OCI-LY3 (cell line): ENCODE results near the gene NEMP1.

Source experiments
- H2AFZ ChIP-seq: fragments of 200-600, 300-600 bp; shearing (Covaris generic); 2 replicates; pipeline ENCODE4 v1.6.0; 2014; ENCODE audit warnings: antibody characterized with exemption, low read depth, low read length
- H3K27ac ChIP-seq: fragments of 200-600, 300-600 bp; sonication (generic); 2 replicates; pipeline ENCODE4 v1.5.1; 2014; ENCODE audit warnings: mild to moderate bottlenecking, low read length, moderate library complexity, mixed read lengths
- H3K27me3 ChIP-seq: fragments of 200-600, 300-600 bp; sonication (generic); 2 replicates; pipeline ENCODE4 v1.6.1; 2014; ENCODE audit warnings: low read depth, low read length, mixed read lengths
- H3K36me3 ChIP-seq: fragments of 200-600, 300-600 bp; sonication (generic); replicated peaks from 2 replicates; pipeline ENCODE3; 2014; ENCODE audit warnings: low read depth, low read length, mixed read lengths
- H3K4me1 ChIP-seq: fragments of 300-600, 200-600 bp; sonication (generic); 2 replicates; pipeline ENCODE4 v1.6.1; 2014; ENCODE audit warnings: low read length, mixed read lengths
- H3K4me2 ChIP-seq: fragments of 200-600, 300-600 bp; sonication (generic); 2 replicates; pipeline ENCODE4 v1.6.1; 2014; ENCODE audit warnings: low read length, mixed read lengths
- H3K4me3 ChIP-seq: fragments of 300-600, 200-600 bp; sonication (generic); 2 replicates; pipeline ENCODE4 v1.5.1; 2014; ENCODE audit warnings: antibody characterized with exemption, mild to moderate bottlenecking, low read length, moderate library complexity
- H3K79me2 ChIP-seq: fragments of 300-600, 200-600 bp; shearing (Covaris generic); 2 replicates; pipeline ENCODE4 v1.6.1; 2014; ENCODE audit warnings: mild to moderate bottlenecking, low read length, mixed read lengths
- H3K9ac ChIP-seq: fragments of 300-600, 200-600 bp; shearing (Covaris generic); 2 replicates; pipeline ENCODE4 v1.6.0; 2014; ENCODE audit warnings: mild to moderate bottlenecking, low read length, moderate library complexity
- H3K9me3 ChIP-seq: fragments of 200-600, 300-600 bp; shearing (Covaris generic); 2 replicates; pipeline ENCODE4 v1.6.1; 2014; ENCODE audit warnings: low read length, mixed read lengths; ENCODE audit not compliant: insufficient read depth
- H4K20me1 ChIP-seq: fragments of 200-600, 300-600 bp; sonication (generic); 2 replicates; pipeline ENCODE4 v1.6.1; 2016; ENCODE audit warnings: low read length, mixed read lengths; ENCODE audit not compliant: insufficient read depth
- EZH2phosphoT487 ChIP-seq: fragments of 200-600 bp; shearing (Covaris generic); IDR thresholded peaks from 2 replicates; pipeline ENCODE4 v1.6.1; 2018; ENCODE audit warnings: antibody characterized with exemption, mixed run types, low read depth
- TF ChIP-seq, protein P1 (sequence below): fragments of 200-600, 300-600 bp; sonication (generic); IDR thresholded peaks from 2 replicates; pipeline ENCODE4 v1.5.1; 2014; ENCODE audit warnings: antibody characterized with exemption, low read length, low read depth

The NEMP1 gene

DNA sequence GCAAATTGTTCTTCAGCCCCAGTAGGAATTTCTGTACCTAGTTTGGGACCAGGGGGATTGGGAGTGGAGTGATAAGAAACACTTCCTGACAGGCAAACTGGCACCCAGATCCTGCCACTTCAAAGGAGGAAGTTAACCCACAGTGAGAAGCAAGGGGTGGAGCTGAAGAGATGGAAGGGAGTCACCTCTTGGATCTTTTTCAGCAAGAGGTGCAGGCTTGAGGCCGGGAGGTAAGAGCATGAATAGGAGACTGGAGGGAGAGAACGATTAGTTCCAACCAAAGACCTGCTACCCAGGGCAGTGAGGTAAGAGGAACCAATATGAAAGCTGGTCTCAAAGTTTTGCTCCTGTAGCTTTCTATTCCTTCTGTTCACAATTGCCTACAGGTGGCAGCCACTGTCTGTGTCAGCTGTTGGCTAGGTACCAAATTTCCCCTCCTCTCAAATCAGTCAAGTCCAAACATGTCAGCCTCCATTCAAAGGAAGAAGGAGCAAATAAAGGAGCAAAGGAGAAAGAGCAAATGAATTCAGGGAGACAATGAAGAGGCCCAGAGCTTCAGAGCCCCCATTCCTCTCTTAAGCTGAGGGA lies 47.4 kb downstream of the NEMP1 start:
- H2AFZ ChIP-seq: peak overlapping the region; percentile 97
- H3K27me3 ChIP-seq: no peaks in the 10 kb centered on the region
- peak overlapping the region; percentile 22; the same call in 1 of the 2 replicates for H3K9ac ChIP-seq

DNA sequence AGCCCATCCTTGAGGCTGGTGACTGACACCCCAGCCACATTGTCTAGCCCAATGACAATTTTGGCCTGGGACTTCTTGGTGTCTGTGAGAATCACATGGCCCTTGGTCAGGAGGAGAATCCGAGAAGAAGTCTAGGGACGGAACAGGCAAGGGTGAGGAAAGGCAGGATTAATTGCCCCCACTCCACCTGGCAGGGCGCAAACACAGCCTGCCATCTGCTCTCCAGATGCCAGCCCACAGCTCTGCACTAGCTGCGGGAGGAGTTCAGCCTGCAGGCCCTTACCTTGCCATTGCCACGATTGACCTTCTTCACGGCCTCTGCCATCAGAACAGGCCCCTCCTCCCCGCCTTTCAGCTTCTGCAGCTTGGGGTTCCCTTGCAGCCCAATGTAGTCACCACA lies 49.1 kb downstream of the NEMP1 start:
- Histone ChIP-seq H2AFZ (no peak overlapping the region), H3K4me3 (no peak overlapping the region), H3K4me1 (peaks cover 23% of the 10 kb centered on the region), H3K27me3 (no peaks in the 10 kb centered on the region), H3K9ac (no peak overlapping the region), H4K20me1 (no peaks in the 10 kb centered on the region), H3K9me3 (no peaks in the 10 kb centered on the region), H3K4me2 (no peak overlapping the region), H3K27ac (no peak overlapping the region), H3K36me3 (no peaks in the 10 kb centered on the region), H3K79me2 (no peaks in the 10 kb centered on the region)
- TF ChIP-seq, protein P1, sequence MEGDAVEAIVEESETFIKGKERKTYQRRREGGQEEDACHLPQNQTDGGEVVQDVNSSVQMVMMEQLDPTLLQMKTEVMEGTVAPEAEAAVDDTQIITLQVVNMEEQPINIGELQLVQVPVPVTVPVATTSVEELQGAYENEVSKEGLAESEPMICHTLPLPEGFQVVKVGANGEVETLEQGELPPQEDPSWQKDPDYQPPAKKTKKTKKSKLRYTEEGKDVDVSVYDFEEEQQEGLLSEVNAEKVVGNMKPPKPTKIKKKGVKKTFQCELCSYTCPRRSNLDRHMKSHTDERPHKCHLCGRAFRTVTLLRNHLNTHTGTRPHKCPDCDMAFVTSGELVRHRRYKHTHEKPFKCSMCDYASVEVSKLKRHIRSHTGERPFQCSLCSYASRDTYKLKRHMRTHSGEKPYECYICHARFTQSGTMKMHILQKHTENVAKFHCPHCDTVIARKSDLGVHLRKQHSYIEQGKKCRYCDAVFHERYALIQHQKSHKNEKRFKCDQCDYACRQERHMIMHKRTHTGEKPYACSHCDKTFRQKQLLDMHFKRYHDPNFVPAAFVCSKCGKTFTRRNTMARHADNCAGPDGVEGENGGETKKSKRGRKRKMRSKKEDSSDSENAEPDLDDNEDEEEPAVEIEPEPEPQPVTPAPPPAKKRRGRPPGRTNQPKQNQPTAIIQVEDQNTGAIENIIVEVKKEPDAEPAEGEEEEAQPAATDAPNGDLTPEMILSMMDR: no peak
- TF ChIP-seq EZH2phosphoT487: no peak

More for the DNA sequence above, 47.4 kb downstream of the NEMP1 start:
- H3K4me2 ChIP-seq: peak overlapping the region; percentile 45
- no peaks in the 10 kb centered on the region for H4K20me1 ChIP-seq
- no peaks in the 10 kb centered on the region for H3K36me3 ChIP-seq
- no peak overlapping the region for H3K4me3 ChIP-seq
- H3K4me1 ChIP-seq: peaks cover 23% of the 10 kb centered on the region
- TF ChIP-seq, protein P1: peak; percentile 42
- no peak for TF ChIP-seq EZH2phosphoT487
- no peak overlapping the region for H3K27ac ChIP-seq
- no peaks in the 10 kb centered on the region for H3K9me3 ChIP-seq
- no peaks in the 10 kb centered on the region for H3K79me2 ChIP-seq

DNA sequence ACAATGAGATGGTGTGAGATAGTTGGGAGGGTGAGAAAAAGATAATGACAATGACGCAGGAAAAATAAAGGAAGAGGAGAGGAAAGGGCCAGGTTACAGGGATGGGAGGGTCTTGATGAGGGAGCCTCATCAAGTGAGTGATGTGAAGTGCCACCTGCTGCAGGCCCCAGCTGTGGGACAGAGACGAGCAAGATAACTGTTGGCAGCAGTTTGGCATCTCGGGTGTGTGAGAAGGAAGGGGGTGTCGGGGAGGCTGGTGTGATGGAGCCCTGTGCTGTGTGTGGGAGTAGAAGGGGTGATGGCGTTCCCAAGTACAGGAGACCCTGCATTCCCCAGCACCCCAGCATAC lies 50.8 kb downstream of the NEMP1 start:
- Histone ChIP-seq H3K36me3 (no peaks in the 10 kb centered on the region), H3K27me3 (no peaks in the 10 kb centered on the region), H2AFZ (peak overlapping the region; percentile 43; the same call in 1 of the 2 replicates), H3K4me2 (no peak overlapping the region), H3K9ac (no peak overlapping the region), H3K27ac (no peak overlapping the region), H3K79me2 (no peaks in the 10 kb centered on the region), H3K4me1 (peaks cover 23% of the 10 kb centered on the region), H4K20me1 (no peaks in the 10 kb centered on the region), H3K9me3 (no peaks in the 10 kb centered on the region), H3K4me3 (no peak overlapping the region)
- TF ChIP-seq, protein P1: no peak
- no peak for TF ChIP-seq EZH2phosphoT487

DNA sequence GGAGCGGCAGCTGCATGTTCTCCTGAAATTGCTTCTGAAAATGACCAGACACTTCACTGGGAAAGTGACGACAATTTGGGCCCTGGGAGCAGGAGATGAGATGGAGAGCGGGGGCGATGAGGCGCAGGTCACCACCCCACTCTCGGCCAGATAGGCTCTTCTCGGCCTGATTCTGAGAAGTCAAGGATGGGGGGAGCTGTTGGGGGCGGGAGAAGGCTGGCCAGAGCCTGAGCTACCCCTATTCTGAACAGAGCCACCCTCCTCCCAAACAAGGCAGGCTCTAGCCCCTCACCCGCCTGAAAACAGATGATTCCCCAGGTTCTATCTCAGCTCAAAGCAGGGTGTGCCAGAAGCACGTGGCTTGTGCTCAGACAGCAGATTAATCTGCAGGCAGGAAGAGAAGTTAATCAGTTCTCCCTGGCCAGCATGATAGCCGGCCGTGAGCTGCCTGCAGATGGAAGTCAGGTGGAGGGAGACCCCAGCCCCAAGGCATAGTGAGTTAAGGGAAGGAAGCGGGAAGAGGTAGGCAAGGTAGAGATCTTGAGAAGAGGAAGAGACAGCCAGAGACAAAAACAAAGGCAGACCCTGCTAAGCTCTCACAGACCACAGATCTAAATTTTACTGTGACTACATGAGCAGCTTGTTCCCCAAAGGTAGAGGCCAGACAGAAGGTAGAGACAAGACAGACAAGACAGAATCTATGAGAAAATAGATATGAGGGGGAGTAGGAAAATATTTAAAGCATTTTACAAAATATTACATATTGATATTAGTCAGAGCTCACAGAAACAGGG lies 51.4 kb downstream of the NEMP1 start:
- H3K9me3 ChIP-seq: no peaks in the 10 kb centered on the region
- no peak overlapping the region for H3K4me3 ChIP-seq
- no peaks in the 10 kb centered on the region for H4K20me1 ChIP-seq
- TF ChIP-seq EZH2phosphoT487: no peak
- TF ChIP-seq, protein P1: no peak
- H3K79me2 ChIP-seq: no peaks in the 10 kb centered on the region
- peaks cover 23% of the 10 kb centered on the region for H3K4me1 ChIP-seq
- H3K27ac ChIP-seq: no peak overlapping the region
- H3K9ac ChIP-seq: no peak overlapping the region
- no peaks in the 10 kb centered on the region for H3K27me3 ChIP-seq
- no peak overlapping the region for H3K4me2 ChIP-seq
- H2AFZ ChIP-seq: peak overlapping the region; percentile 43
- no peaks in the 10 kb centered on the region for H3K36me3 ChIP-seq
